ENCODE measurements around the gene FGF2.
"Not testable (repeated sequence)": the region's sequence is repeated elsewhere in the genome, so short reads cannot be mapped to it uniquely, and the experiment has no call there.

The FGF2 gene

DNA sequence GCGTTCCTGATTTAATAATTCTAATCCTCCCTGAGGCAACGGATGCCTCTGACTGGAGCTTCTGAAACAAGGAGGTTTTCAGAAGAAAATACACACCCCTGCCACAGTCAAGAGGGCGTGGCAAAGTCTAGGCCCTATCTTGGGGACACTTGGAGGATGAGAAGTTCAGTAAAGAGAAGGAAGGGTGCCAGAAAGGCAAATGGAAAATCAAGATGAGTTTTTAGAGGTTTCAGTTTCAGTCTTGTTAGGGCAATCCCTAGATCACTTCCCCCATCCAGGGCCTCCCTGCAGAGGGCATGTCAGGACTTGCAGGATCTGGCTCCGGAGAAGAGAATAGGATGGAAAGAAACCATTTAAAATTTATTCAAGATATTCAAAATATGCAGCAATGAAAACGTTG is 28.5 kb upstream of the FGF2 start:
- no peak overlapping the region for H3K4me3 ChIP-seq (ENCODE audit: low read depth, low read length)
- TF ChIP-seq, protein P1, sequence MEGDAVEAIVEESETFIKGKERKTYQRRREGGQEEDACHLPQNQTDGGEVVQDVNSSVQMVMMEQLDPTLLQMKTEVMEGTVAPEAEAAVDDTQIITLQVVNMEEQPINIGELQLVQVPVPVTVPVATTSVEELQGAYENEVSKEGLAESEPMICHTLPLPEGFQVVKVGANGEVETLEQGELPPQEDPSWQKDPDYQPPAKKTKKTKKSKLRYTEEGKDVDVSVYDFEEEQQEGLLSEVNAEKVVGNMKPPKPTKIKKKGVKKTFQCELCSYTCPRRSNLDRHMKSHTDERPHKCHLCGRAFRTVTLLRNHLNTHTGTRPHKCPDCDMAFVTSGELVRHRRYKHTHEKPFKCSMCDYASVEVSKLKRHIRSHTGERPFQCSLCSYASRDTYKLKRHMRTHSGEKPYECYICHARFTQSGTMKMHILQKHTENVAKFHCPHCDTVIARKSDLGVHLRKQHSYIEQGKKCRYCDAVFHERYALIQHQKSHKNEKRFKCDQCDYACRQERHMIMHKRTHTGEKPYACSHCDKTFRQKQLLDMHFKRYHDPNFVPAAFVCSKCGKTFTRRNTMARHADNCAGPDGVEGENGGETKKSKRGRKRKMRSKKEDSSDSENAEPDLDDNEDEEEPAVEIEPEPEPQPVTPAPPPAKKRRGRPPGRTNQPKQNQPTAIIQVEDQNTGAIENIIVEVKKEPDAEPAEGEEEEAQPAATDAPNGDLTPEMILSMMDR (IDR thresholded peaks at IDR 0.05; ENCODE audit: control insufficient read depth, extremely low read depth, insufficient read depth), result no peak
- DNase-seq (ENCODE audit: low read depth), result no peak

- no peak overlapping the region for H3K4me3 ChIP-seq (ENCODE audit: low read depth, low read length)
- TF ChIP-seq, protein P1 (IDR thresholded peaks at IDR 0.05; ENCODE audit: control insufficient read depth, extremely low read depth, insufficient read depth), result no peak
- no peak for DNase-seq (ENCODE audit: low read depth)
These were observed 27.7 kb upstream of the FGF2 start for GRCh38 chr4:122798917-122799316.

DNA sequence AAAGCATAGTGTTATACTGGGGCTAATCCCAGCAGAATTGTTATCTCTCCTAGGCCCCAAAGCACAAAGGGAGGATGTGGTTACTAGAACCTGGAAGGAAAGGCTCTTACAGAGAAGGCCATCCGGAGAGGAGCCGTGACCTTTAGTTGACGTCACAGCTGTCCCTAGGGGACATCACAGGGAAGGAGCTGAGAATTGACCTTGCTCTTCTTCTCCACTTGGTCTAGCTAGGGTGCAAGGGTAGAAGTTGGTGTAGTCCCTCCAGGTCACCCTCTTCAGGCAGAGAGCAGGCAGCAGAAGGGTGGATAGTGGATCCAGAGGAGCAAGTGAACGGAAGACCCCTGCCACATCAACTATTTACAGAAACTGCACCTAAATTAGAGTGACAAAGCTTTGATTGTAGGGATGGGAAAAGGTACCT is 22.8 kb upstream of the FGF2 start:
- H3K4me3 ChIP-seq (ENCODE audit: low read depth, low read length), result no peak overlapping the region
- TF ChIP-seq, protein P1 (IDR thresholded peaks at IDR 0.05; ENCODE audit: control insufficient read depth, extremely low read depth, insufficient read depth), result no peak
- no peak for DNase-seq (ENCODE audit: low read depth)

- DNase-seq (ENCODE audit: low read depth), result no peak
- H3K4me3 ChIP-seq (ENCODE audit: low read depth, low read length), result no peak overlapping the region
- TF ChIP-seq, protein P1 (IDR thresholded peaks at IDR 0.05; ENCODE audit: control insufficient read depth, extremely low read depth, insufficient read depth), result no peak
These were observed 19.5 kb upstream of the FGF2 start for GRCh38 chr4:122806981-122807679.

DNA sequence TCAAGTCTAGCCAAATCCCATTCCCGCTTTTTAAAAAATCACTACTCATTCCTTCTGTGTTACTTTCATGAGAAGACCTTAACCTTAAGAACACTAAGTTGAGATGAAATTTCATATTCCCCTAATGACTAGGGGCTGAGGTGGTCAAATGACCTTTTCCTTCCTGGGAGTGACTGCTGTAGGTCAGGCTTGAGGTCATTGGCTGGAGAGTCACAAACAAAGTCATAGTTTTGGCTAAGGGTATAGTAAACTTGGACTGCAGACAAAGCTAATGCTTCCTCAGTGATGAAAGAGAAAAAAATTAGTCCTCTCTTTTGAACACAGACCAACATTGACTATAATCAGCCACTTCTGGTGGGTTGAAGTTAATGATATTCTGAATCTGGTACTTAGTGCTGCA is 16.0 kb upstream of the FGF2 start:
- DNase-seq (ENCODE audit: low read depth), result no peak
- TF ChIP-seq, protein P1 (IDR thresholded peaks at IDR 0.05; ENCODE audit: control insufficient read depth, extremely low read depth, insufficient read depth), result no peak
- no peak overlapping the region for H3K4me3 ChIP-seq (ENCODE audit: low read depth, low read length)

DNA sequence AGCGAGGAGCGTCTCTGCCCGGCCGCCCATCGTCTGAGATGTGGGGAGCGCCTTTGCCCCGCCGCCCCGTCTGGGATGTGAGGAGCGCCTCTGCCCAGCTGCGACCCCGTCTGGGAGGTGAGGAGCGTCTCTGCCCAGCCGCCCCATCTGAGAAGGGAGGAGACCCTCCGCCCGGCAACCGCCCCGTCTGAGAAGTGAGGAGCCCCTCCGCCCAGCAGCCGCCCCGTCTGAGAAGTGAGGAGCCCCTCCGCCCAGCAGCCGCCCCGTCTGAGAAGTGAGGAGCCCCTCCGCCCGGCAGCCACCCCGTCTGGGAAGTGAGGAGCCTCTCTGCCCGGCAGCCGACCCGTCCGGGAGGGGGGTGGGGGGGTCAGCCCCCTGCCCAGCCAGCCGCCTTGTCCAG is 14.8 kb upstream of the FGF2 start:
- DNase-seq (ENCODE audit: low read depth); H3K4me3 ChIP-seq (ENCODE audit: low read depth, low read length): not testable (repeated sequence)

DNA sequence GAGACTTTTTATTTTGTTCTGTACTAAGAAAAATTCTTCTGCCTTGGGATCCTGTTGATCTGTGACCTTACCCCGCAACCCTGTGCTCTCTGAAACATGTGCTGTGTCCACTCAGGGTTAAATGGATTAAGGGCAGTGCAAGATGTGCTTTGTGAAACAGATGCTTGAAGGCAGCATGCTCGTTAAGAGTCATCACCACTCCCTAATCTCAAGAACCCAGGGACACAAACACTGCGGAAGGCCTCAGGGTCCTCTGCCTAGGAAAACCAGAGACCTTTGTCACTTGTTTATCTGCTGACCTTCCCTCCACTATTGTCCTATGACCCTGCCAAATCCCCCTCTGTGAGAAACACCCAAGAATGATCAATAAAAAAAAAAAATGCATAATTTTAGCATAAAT is 13.8 kb upstream of the FGF2 start:
- H3K4me3 ChIP-seq (ENCODE audit: low read depth, low read length); DNase-seq (ENCODE audit: low read depth): not testable (repeated sequence)

DNA sequence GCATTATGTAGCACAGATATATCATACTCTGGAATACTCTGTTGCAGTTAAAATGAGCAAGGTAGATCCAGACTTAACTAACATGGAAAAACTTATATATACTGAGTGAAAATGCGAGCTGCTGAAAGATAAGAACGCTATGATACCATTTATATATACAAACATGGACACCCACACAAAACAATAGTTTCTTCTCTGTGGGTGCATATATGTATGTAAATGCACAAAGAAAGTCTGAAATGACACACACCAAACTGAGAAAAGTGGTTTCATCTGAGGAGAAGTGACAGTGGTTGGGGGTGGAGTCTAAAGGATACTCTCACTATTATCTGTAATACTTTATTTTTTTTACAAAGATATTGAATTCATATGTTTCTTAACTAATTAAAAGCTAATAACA is 12.2 kb upstream of the FGF2 start:
- no peak overlapping the region for H3K4me3 ChIP-seq (ENCODE audit: low read depth, low read length)
- no peak for DNase-seq (ENCODE audit: low read depth)
- TF ChIP-seq, protein P1 (IDR thresholded peaks at IDR 0.05; ENCODE audit: control insufficient read depth, extremely low read depth, insufficient read depth), result no peak
